OCI-LY1 (cell line): ENCODE data around the gene ACTL8.

Experiments
- H2AFZ ChIP-seq: fragments of 200-600 bp; sonication (generic), shearing (Covaris generic); 2 replicates; pipeline ENCODE4 v1.6.0; 2014; ENCODE audit warnings: antibody characterized with exemption, mild to moderate bottlenecking, low read length
- H3F3A ChIP-seq: fragments of 200-600 bp; sonication (generic), shearing (Covaris generic); 2 replicates; pipeline ENCODE4 v1.6.0; 2014; ENCODE audit warnings: mild to moderate bottlenecking, antibody characterized with exemption, low read length, moderate library complexity; ENCODE audit not compliant: insufficient read depth
- H3K27ac ChIP-seq: fragments of 200-600 bp; sonication (generic); 2 replicates; pipeline ENCODE4 v1.5.1; 2014; ENCODE audit warnings: low read length, mixed run types, mild to moderate bottlenecking, low read depth; ENCODE audit not compliant: poor library complexity, severe bottlenecking
- H3K27me3 ChIP-seq: fragments of 200-600 bp; sonication (generic); 2 replicates; pipeline ENCODE4 v1.6.0; 2014; ENCODE audit warnings: antibody characterized with exemption, mild to moderate bottlenecking, low read length, moderate library complexity; ENCODE audit not compliant: insufficient read depth
- H3K36me3 ChIP-seq: fragments of 200-600 bp; sonication (generic); 2 replicates; pipeline ENCODE4 v1.6.1; 2014; ENCODE audit warnings: mild to moderate bottlenecking, antibody characterized with exemption, low read length, moderate library complexity, mixed read lengths; ENCODE audit not compliant: insufficient read depth
- H3K4me1 ChIP-seq: fragments of 200-600 bp; sonication (generic); 2 replicates; pipeline ENCODE4 v1.5.1; 2014; ENCODE audit warnings: mild to moderate bottlenecking, low read length, moderate library complexity; ENCODE audit not compliant: insufficient read depth, severe bottlenecking
- H3K4me2 ChIP-seq: fragments of 200-600 bp; sonication (generic), shearing (Covaris generic); 2 replicates; pipeline ENCODE4 v1.6.1; 2014; ENCODE audit warnings: low read length
- H3K4me3 ChIP-seq: fragments of 200-600 bp; sonication (generic); 2 replicates; pipeline ENCODE4 v1.5.1; 2014; ENCODE audit warnings: low read length, low read depth, mild to moderate bottlenecking, mixed read lengths; ENCODE audit not compliant: poor library complexity, severe bottlenecking
- H3K79me2 ChIP-seq: fragments of 200-600 bp; shearing (Covaris generic); 2 replicates; pipeline ENCODE4 v1.6.1; 2016; ENCODE audit warnings: mixed run types, low read length, mixed read lengths; ENCODE audit not compliant: insufficient read depth
- H3K9ac ChIP-seq: fragments of 200-600 bp; sonication (generic), shearing (Covaris generic); 2 replicates; pipeline ENCODE4 v1.6.1; 2014; ENCODE audit warnings: mild to moderate bottlenecking, low read length, mixed read lengths
- H3K9me2 ChIP-seq: fragments of 200-600 bp; sonication (generic), shearing (Covaris generic); 2 replicates; pipeline ENCODE4 v1.6.1; 2014; ENCODE audit warnings: low read depth, mild to moderate bottlenecking, low read length, mixed read lengths
- H3K9me3 ChIP-seq: fragments of 200-600 bp; shearing (Covaris generic); 2 replicates; pipeline ENCODE4 v1.6.1; 2014; ENCODE audit warnings: low read length, mixed read lengths
- H4K20me1 ChIP-seq: fragments of 200-600 bp; sonication (generic), shearing (Covaris generic); 2 replicates; pipeline ENCODE4 v1.6.0; 2016; ENCODE audit warnings: mild to moderate bottlenecking, low read length; ENCODE audit not compliant: insufficient read depth
- CTCF ChIP-seq: fragments of 200-600 bp; sonication (generic), shearing (Covaris generic); IDR thresholded peaks from 2 replicates; pipeline ENCODE4 v1.5.1; 2017; ENCODE audit warnings: mild to moderate bottlenecking, antibody characterized with exemption, low read length, moderate library complexity, mixed read lengths
- EZH2 ChIP-seq: fragments of 200-600 bp; sonication (generic), shearing (Covaris generic); IDR thresholded peaks from 2 replicates; pipeline ENCODE4 v1.8.0; 2017; ENCODE audit warnings: borderline replicate concordance, mixed run types, mild to moderate bottlenecking, antibody characterized with exemption, low read length, moderate library complexity, mixed read lengths

The ACTL8 gene

GRCh38 chr1:17874231-17874630 is 119.1 kb downstream of the ACTL8 start:
- Histone ChIP-seq H3K79me2 (no peaks in the 10 kb centered on the region), H3K36me3 (no peaks in the 10 kb centered on the region), H3K4me2 (no peak overlapping the region), H3K4me1 (no peaks in the 10 kb centered on the region), H3K9me3 (no peaks in the 10 kb centered on the region), H2AFZ (no peak overlapping the region), H3K27me3 (no peaks in the 10 kb centered on the region), H3K27ac (no peak overlapping the region), H4K20me1 (no peaks in the 10 kb centered on the region), H3F3A (no peaks in the 10 kb centered on the region), H3K9me2 (no peaks in the 10 kb centered on the region), H3K9ac (no peak overlapping the region), H3K4me3 (no peak overlapping the region)
- TF ChIP-seq EZH2 (no peak), CTCF (no peak)

- no peaks in the 10 kb centered on the region for H3F3A ChIP-seq
- H3K4me3 ChIP-seq = no peak overlapping the region
- H3K4me2 ChIP-seq = no peak overlapping the region
- TF ChIP-seq CTCF (no peak), EZH2 (no peak)
- H2AFZ ChIP-seq = no peak overlapping the region
- no peaks in the 10 kb centered on the region for H3K9me2 ChIP-seq
- H3K27me3 ChIP-seq = no peaks in the 10 kb centered on the region
- H4K20me1 ChIP-seq = no peaks in the 10 kb centered on the region
- no peaks in the 10 kb centered on the region for H3K9me3 ChIP-seq
- no peaks in the 10 kb centered on the region for H3K79me2 ChIP-seq
- H3K9ac ChIP-seq = no peak overlapping the region
- no peak overlapping the region for H3K27ac ChIP-seq
- no peaks in the 10 kb centered on the region for H3K36me3 ChIP-seq
- H3K4me1 ChIP-seq = no peaks in the 10 kb centered on the region
These were observed 119.6 kb downstream of the ACTL8 start for GRCh38 chr1:17874710-17875109.

GRCh38 chr1:17875171-17875881 is 120.2 kb downstream of the ACTL8 start:
- H3K27ac ChIP-seq = no peak overlapping the region
- H3K9ac ChIP-seq = no peak overlapping the region

More at GRCh38 chr1:17875171-17875881, 120.2 kb downstream of the ACTL8 start:
- Histone ChIP-seq H3K9me2 (no peaks in the 10 kb centered on the region), H2AFZ (no peak overlapping the region), H3K4me3 (no peak overlapping the region), H3K36me3 (no peaks in the 10 kb centered on the region), H3F3A (no peaks in the 10 kb centered on the region), H3K4me1 (no peaks in the 10 kb centered on the region), H3K79me2 (no peaks in the 10 kb centered on the region), H3K4me2 (no peak overlapping the region), H3K9me3 (no peaks in the 10 kb centered on the region), H4K20me1 (no peaks in the 10 kb centered on the region), H3K27me3 (no peaks in the 10 kb centered on the region)
- TF ChIP-seq EZH2 (no peak), CTCF (no peak)
